GM12891 (cell line): Measurements from ENCODE around the gene KLHL1.
A peak's percentile ranks its signal among the peaks of the same experiment; 100 is the strongest.

ENCODE experiments used
- DNase-seq: peaks from one replicate; pipeline ENCODE4 v3.0.0; 2011; ENCODE audit warnings: low spot score; ENCODE audit not compliant: insufficient read length
- FAIRE-seq: peaks from 2 replicates; lab custom pipeline; 2011; peaks lifted over from hg19 to GRCh38; lab: Jason Lieb, UNC
- PAX5 ChIP-seq: IDR thresholded peaks from 2 replicates; pipeline ENCODE4 v1.6.1; 2011; ENCODE audit warnings: low read length, moderate library complexity, mild to moderate bottlenecking; ENCODE audit not compliant: insufficient read depth, severe bottlenecking
- POLR2A ChIP-seq: IDR thresholded peaks from 2 replicates; pipeline ENCODE4 v1.6.1; 2011; ENCODE audit warnings: low read depth, low read length, control low read depth
- POLR2AphosphoS5 ChIP-seq: IDR thresholded peaks from 2 replicates; pipeline ENCODE4 v1.6.1; 2011; ENCODE audit warnings: low read depth, low read length, control low read depth
- POU2F2 ChIP-seq: IDR thresholded peaks from 2 replicates; pipeline ENCODE4 v1.6.1; 2011; ENCODE audit warnings: low read depth, mild to moderate bottlenecking, control low read depth, low read length, moderate library complexity
- SPI1 ChIP-seq: IDR thresholded peaks from 2 replicates; pipeline ENCODE4 v1.6.1; 2011; ENCODE audit warnings: low read depth, low read length, control low read depth
- TAF1 ChIP-seq: IDR thresholded peaks from 2 replicates; pipeline ENCODE4 v1.6.1; 2011; ENCODE audit warnings: low read depth, low read length, control low read depth

Gene KLHL1

GRCh38 chr13:70088926-70089325, 19.3 kb downstream of the KLHL1 start:
- FAIRE-seq, result no peak
- TF ChIP-seq SPI1 (no peak), POLR2AphosphoS5 (no peak), TAF1 (no peak), POU2F2 (no peak), POLR2A (no peak), PAX5 (no peak)
- DNase-seq, result no peak

GRCh38 chr13:70087247-70087646, 21.0 kb downstream of the KLHL1 start:
- TF ChIP-seq POU2F2, result no peak
- no peak for TF ChIP-seq SPI1
- TF ChIP-seq PAX5, result no peak
- TF ChIP-seq POLR2AphosphoS5, result no peak
- no peak for TF ChIP-seq TAF1
- TF ChIP-seq POLR2A, result no peak
- no peak for DNase-seq
- no peak for FAIRE-seq

- FAIRE-seq (no peak), DNase-seq (no peak)
- no peak for TF ChIP-seq PAX5
- no peak for TF ChIP-seq POLR2A
- no peak for TF ChIP-seq TAF1
- TF ChIP-seq SPI1, result no peak
- TF ChIP-seq POU2F2, result no peak
- no peak for TF ChIP-seq POLR2AphosphoS5
Observed at GRCh38 chr13:70080012-70080411, 28.2 kb downstream of the KLHL1 start.

- DNase-seq, result no peak
- no peak for FAIRE-seq
- TF ChIP-seq POU2F2, result no peak
- no peak for TF ChIP-seq POLR2A
- no peak for TF ChIP-seq POLR2AphosphoS5
- TF ChIP-seq SPI1, result no peak
- no peak for TF ChIP-seq TAF1
- no peak for TF ChIP-seq PAX5
Observed at GRCh38 chr13:70054572-70054971, 53.7 kb downstream of the KLHL1 start.

- no peak for TF ChIP-seq POU2F2
- no peak for TF ChIP-seq SPI1
- no peak for TF ChIP-seq POLR2AphosphoS5
- no peak for TF ChIP-seq POLR2A
- no peak for TF ChIP-seq PAX5
- TF ChIP-seq TAF1, result no peak
- FAIRE-seq (no peak), DNase-seq (no peak)
Observed at GRCh38 chr13:70051531-70051930, 56.7 kb downstream of the KLHL1 start.

GRCh38 chr13:70043685-70044084, 64.6 kb downstream of the KLHL1 start:
- peak; percentile 5 for FAIRE-seq
- TF ChIP-seq PAX5, result no peak
- no peak for TF ChIP-seq POLR2AphosphoS5
- TF ChIP-seq SPI1, result peak; percentile 86
- TF ChIP-seq POLR2A, result no peak
- no peak for DNase-seq

- DNase-seq, result no peak
- FAIRE-seq, result no peak
- TF ChIP-seq PAX5, result no peak
- TF ChIP-seq SPI1, result no peak
- no peak for TF ChIP-seq POLR2A
- TF ChIP-seq POU2F2, result no peak
- no peak for TF ChIP-seq TAF1
- no peak for TF ChIP-seq POLR2AphosphoS5
Observed at GRCh38 chr13:70042193-70042592, 66.1 kb downstream of the KLHL1 start.

- TF ChIP-seq PAX5 (no peak), POU2F2 (no peak), POLR2AphosphoS5 (no peak)
- FAIRE-seq (no peak), DNase-seq (no peak)
Observed at GRCh38 chr13:70034286-70034685, 74.0 kb downstream of the KLHL1 start.

GRCh38 chr13:70027551-70027950, 80.7 kb downstream of the KLHL1 start:
- no peak for FAIRE-seq
- no peak for DNase-seq
- TF ChIP-seq TAF1 (no peak), SPI1 (no peak), POLR2AphosphoS5 (no peak), PAX5 (no peak), POU2F2 (no peak), POLR2A (no peak)

- no peak for FAIRE-seq
Observed at GRCh38 chr13:70023516-70023915, 84.7 kb downstream of the KLHL1 start.

More at GRCh38 chr13:70023516-70023915, 84.7 kb downstream of the KLHL1 start:
- no peak for DNase-seq
- TF ChIP-seq POLR2AphosphoS5 (no peak), POU2F2 (no peak), PAX5 (no peak), TAF1 (no peak), SPI1 (no peak), POLR2A (no peak)
